HG03175 (cell line): ENCODE measurements around the gene LIX1.
"Not testable (repeated sequence)": the region's sequence is repeated elsewhere in the genome, so short reads cannot be mapped to it uniquely, and the experiment has no call there.

ENCODE experiments used
- ATAC-seq: cut with Tn5 transposase; IDR thresholded peaks from one replicate; pipeline ENCODE4 v1.9.1; 2021; ENCODE audit warnings: mild to moderate bottlenecking, moderate library complexity; ENCODE audit not compliant: unreplicated experiment

Gene LIX1

DNA sequence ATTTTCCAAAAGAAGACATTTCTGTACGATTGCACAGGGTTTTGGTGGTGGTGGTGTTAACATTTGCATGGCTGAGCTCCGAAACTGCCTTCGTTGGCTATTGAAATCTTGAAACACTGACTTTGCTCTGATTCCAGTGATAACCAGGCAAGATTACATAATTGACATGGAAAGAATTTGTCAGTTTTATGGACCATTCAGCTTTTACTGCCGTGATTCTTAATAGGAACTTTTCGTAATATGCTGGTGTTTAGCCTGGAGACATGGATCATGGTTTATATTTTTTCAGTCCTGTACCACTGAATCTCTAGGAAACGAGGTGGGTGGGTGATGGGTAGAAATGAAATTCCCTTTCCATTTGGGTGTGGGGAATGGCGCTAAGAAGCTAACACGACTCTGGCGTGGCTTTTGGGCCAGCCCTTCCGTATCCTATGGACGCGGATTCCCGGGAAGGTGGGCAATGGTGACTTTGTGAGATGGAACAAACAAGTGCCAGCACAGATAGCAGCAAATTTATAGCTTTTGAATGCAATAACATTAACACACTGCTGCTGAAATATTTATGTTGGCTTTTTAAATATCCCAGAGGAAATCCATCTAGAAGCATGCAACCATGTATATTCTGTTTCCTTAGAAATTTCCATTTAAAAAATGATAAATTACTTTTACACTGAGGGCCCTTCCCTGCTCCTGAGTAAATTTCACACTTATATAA, 36.8 kb downstream of the LIX1 start:
- no peak for ATAC-seq

GRCh38 chr5:97102010-97102470, 40.4 kb downstream of the LIX1 start:
- no peak for ATAC-seq

DNA sequence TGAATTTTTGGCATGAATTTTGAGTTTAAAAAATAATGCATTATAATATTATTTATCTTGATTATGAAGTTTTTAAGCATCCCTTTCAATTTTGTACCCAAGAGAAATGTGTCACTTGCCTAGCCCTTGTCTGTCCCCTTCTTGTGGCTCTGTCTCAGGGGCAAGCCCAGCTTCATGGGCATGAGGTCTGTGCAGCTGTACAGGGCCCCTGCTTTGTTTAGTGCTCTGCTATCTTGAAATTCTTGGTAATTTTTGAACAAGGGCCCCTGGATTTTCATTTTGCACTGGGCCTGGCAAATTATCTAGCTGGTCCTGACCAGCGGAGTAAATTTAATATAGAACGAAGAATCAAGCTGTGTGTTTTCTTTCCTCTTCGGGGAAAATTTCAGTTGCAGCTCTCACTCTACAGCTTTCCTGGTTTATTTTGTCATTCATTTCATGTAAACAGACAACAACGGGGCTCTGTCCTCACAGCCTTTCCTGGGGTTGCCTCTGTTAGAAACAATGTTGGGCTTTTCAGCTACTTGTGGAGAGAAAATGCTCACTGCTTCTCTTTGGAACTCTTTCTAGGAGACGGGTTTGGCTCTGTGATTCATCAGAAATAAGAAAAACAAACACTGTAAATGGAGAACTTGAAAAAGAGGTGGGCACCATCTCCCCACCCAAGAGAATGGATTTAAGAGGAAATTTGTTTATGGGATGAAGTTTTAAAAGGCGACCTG, 41.1 kb downstream of the LIX1 start:
- no peak for ATAC-seq

DNA sequence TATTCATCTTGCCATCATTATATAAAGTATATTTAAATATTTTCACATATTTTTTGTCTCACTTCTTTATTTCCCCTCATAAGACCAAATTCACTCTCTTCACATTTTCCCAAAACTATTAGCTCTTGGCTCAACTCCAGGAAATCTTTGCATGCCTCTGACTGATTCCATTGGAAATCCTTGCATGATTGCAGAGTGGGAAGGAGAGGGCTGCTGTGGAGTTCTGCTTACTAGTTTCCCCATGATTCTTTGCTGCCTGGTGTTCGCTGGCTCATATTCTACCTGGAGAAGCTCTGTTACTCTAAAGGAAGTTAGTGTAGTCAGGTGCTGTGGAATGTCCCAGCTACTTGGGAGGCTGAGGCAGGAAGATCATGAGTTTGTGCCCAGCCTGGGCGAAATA, 41.9 kb downstream of the LIX1 start:
- ATAC-seq, result no peak

GRCh38 chr5:97098922-97099321, 43.5 kb downstream of the LIX1 start:
- ATAC-seq, result no peak

GRCh38 chr5:97097326-97098230, 44.8 kb downstream of the LIX1 start:
- ATAC-seq, result no peak

DNA sequence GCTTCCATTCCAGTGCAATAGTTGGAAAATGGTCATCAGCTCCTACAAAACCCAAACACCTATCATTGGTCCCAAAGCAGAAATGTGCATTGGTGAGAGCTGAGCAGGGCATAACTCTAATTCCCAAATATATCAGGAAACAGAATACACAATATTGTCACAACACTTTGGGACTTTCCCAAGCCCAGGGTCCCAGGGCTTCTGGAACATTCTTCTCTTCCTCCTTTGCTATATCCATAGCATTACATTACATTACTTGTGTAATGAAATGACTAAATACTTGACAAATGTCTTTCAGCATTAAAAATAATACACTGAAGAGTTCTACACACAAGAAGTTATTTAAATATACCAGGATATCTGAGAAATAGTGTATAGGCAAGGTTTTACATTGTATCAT, 45.6 kb downstream of the LIX1 start:
- ATAC-seq, result no peak

- ATAC-seq, result no peak
Observed at GRCh38 chr5:97096191-97096590, 46.2 kb downstream of the LIX1 start.

GRCh38 chr5:97095318-97095732, 47.1 kb downstream of the LIX1 start:
- peak; percentile 33 for ATAC-seq

- peak; percentile 98 for ATAC-seq
Observed at GRCh38 chr5:97094579-97095317, 47.7 kb downstream of the LIX1 start.

GRCh38 chr5:97093193-97093592, 49.2 kb downstream of the LIX1 start:
- no peak for ATAC-seq

DNA sequence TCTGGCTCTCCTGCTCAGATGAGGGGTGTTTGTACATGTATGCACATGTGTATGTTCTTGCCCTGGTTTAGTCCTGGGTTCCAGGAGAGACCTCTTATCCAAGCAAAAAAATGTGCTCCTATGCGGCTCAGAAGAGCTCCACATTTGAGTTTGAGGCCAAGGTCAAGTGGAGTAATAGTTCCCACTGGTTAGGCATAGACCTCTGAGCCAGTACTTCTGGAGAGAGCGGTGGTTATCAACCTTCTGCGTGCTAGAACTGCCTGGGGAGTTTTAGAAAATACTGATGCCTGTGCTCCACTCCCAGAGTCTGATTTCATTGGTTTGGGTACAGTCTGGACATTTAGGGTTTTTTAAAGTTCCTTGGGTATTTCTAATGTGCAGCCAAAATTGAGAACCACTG, 51.5 kb downstream of the LIX1 start:
- ATAC-seq, result no peak

- no peak for ATAC-seq
Observed at GRCh38 chr5:97089149-97089801, 53.1 kb downstream of the LIX1 start.

GRCh38 chr5:97088774-97089148, 53.6 kb downstream of the LIX1 start:
- ATAC-seq, result no peak

DNA sequence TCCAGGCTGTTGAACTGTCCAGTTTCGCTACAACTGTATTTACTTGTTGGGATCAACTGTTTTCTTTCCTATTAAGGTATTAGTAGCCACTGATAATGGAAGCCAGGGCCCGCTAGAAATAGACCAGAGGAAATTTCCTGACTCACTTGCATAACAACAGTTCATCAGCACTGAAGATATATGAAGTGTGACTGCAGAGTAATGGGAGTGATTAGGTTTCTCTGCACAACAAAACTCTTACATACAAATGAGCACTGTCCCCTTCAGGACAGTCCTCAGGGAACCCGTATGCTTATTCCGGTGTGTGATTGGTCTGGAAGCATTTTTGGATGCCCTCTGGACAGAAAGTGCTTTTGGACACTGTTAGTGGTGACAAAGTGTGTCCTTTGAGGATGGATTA, 55.3 kb downstream of the LIX1 start:
- no peak for ATAC-seq

DNA sequence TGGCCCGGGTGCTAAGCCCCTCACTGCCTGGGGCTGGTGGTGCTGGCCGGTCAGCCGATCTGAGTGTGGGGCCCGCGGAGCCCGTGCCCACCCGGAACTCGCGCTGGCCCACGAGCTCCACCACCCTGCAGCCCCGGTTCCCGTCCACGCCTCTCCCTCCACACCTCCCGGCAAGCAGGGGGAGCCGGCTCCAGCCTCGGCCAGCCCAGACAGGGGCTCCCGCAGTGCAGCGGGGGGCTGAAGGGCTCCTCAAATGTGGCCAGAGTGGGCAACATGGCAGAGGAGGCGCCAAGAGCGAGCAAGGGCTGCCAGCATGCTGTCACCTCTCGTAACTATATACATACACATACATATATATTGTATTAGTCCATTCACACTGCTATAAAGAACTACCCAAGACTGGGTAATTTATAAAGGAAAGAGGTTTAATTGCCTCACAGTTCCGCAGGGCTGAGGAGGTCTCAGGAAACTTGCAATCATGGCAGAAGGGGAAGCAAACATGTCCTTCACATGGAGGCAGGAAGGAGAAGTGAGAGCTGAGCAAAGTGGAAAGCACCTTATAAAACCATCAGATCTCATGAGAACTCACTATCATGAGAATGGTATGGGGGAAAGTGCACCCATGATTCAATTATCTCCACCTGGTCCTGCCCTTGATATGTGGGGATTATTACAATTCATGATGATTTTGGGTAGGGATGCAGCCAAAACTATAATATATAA, 56.8 kb downstream of the LIX1 start:
- no peak for ATAC-seq

DNA sequence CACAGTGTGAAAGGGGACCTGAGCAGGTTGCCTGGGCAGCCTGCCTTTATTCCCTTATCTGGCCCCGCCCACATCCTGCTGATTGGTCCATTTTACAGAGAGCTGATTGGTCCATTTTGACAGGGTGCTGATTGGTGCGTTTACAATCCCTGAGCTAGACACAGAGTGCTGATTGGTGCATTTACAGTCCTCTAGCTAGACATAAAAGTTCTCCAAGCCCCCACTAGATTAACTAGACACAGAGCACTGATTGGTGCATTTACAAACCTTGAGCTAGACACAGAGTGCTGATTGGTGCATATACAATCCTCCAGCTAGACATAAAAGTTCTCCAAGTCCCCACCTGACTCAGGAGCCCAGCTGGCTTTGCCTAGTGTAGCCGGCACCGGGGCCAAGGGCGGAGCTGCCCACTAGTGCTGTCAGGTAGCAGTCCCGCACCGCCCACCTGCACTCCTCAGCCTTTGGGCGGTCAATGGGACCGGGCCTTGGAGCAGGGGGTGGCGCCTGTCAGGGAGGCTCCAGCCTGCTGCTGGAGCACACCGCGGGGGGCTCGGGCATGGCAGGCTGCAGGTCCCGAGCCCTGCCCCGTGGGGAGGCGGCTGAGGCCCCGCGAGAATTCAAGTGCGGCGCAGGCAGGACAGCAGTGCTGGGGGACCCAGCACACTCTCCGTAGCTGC, 57.5 kb downstream of the LIX1 start:
- ATAC-seq, result not testable (repeated sequence)

DNA sequence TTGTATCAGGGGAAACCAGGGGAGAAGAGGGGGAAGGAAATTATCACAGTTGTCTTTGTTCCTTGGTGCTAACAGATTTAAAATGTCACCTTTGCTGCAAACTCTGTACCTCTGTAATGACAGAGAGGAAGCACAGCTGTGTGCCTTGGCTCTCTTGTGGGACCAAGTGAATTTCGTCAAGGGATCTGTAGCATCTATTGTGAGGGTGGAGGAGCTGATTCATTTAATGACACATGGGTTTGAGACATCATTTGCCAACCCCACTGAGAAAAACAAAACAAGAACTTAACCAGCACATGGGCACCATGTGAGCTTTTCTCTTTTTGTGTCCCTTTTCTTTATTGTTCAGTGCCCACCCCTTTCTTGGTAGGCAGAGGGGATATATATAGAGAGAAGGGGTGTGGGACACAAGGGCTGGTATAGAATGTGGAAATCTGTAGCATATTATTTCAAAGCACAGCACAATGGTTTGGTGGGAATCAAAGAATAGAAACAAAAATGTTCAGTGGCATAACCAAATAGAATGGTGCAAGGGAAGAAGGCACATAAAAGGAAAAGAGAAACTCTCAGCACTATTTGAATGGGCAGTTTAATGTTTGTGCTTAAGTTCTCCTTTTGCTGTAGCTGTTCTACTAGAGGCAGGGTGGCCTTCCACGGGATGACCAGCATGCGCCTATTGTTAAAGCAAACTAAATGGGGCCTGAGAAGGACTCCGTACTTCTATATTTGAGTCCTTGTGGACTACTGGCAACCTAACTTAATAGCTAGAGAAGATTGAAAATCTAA, 63.3 kb downstream of the LIX1 start:
- ATAC-seq, result no peak
